Panc1 (cell line): ENCODE results near the gene LHX3. TPM values are rescaled to one million over a fixed set of nuclear protein-coding genes. Genes with fewer than 3 reads are reported as not detected.

Source experiments
- ATAC-seq: fragments of 200-7000 bp; cut with Tn5 transposase; 2 replicates; pipeline ENCODE4 v1.9.1; 2020; ENCODE audit warnings: mild to moderate bottlenecking, moderate library complexity
- BruUV-seq: library from RNA; stranded (reverse); fragments of 400-500 nt; replicated peaks from 2 replicates; lab custom pipeline; 2021; lab: Mats Ljungman, UMichigan
- CTCF ChIA-PET: fragments of 300-600 bp; sonication (Branson Sonifier 250); formaldehyde crosslinking; loops from one replicate; lab custom pipeline; 2022; ENCODE audit warnings: antibody characterized with exemption; lab: Charles Lee
- POLR2A ChIA-PET: fragments of 300-600 bp; sonication (Branson Sonifier 250); formaldehyde crosslinking; loops from one replicate; lab custom pipeline; 2022; ENCODE audit warnings: antibody characterized with exemption; lab: Charles Lee
- DNase-seq: peaks from one replicate; pipeline ENCODE4 v3.0.0-alpha.2; 2010; ENCODE audit warnings: low read depth, low spot score
- H3K27ac ChIP-seq: 2 replicates; pipeline ENCODE4 v1.5.1; 2011; ENCODE audit warnings: mild to moderate bottlenecking, low read length, inconsistent platforms
- H3K27me3 ChIP-seq: fragments of 200-500 bp; sonication (Bioruptor generic); 2 replicates; pipeline ENCODE4 v1.6.0; 2014; ENCODE audit warnings: low read length, inconsistent platforms; ENCODE audit not compliant: control insufficient read depth, insufficient read depth
- H3K36me3 ChIP-seq: fragments of 200-500 bp; sonication (Bioruptor generic); 2 replicates; pipeline ENCODE4 v1.5.1; 2014; ENCODE audit warnings: inconsistent platforms, mild to moderate bottlenecking, low read length, moderate library complexity; ENCODE audit not compliant: control insufficient read depth, insufficient read depth
- H3K4me1 ChIP-seq: 2 replicates; pipeline ENCODE4 v1.5.1; 2011; ENCODE audit warnings: inconsistent platforms, mild to moderate bottlenecking, low read length, moderate library complexity; ENCODE audit not compliant: control insufficient read depth, insufficient read depth
- H3K4me3 ChIP-seq, 2 experiments: 2 replicates each; pipeline ENCODE4 v1.5.1; 2011 to 2012; ENCODE audit warnings: low read depth in 2 of 2, low read length in 2 of 2, mild to moderate bottlenecking in 2 of 2, inconsistent platforms in 1 of 2, moderate library complexity in 1 of 2
- H3K9me3 ChIP-seq: fragments of 200-500 bp; sonication (Bioruptor generic); 2 replicates; pipeline ENCODE4 v1.5.1; 2014; ENCODE audit warnings: low read depth, mild to moderate bottlenecking, inconsistent platforms, low read length, moderate library complexity; ENCODE audit not compliant: control insufficient read depth, insufficient read depth
- CTCF ChIP-seq: fragments of 450-650 bp; IDR thresholded peaks from 2 replicates; pipeline ENCODE4 v1.5.1; 2017; ENCODE audit warnings: mild to moderate bottlenecking
- POLR2AphosphoS5 ChIP-seq: IDR thresholded peaks from 2 replicates; pipeline ENCODE4 v1.6.1; 2012; ENCODE audit warnings: mild to moderate bottlenecking, low read depth, low read length, moderate library complexity
- SIN3A ChIP-seq: IDR thresholded peaks from 2 replicates; pipeline ENCODE4 v1.6.1; 2012; ENCODE audit warnings: low read depth, mild to moderate bottlenecking, low read length, moderate library complexity, borderline replicate concordance; ENCODE audit not compliant: insufficient read depth
- TCF7L2 ChIP-seq: IDR thresholded peaks from 2 replicates; pipeline ENCODE4 v1.6.1; 2011; ENCODE audit warnings: mild to moderate bottlenecking, low read depth, low read length, inconsistent platforms
- in situ Hi-C: cut with HindIII; loops from 2 replicates; pipeline ENCODE4 v1.10.0; 2016; ENCODE audit warnings: low sequenced_read_pairs, low pct_unique_long_range_greater_than_20kb
- intact Hi-C: fragments of 100-400 bp; cut with micrococcal nuclease; formaldehyde crosslinking; loops from one replicate; pipeline ENCODE4 v1.10.0; 2022; ENCODE audit not compliant: unreplicated experiment
- total RNA-seq: library from RNA; stranded (reverse); gene quantifications from one replicate; pipeline ENCODE4 v1.2.1, GENCODE V29; 2021; ENCODE audit not compliant: unreplicated experiment
- TF ChIP-seq, protein P1 (sequence below), 2 experiments: IDR thresholded peaks; 2 replicates each; pipeline ENCODE4 v1.6.1; 2011 to 2012; ENCODE audit warnings: low read depth in 2 of 2, control low read depth in 1 of 2, low read length in 1 of 2, mild to moderate bottlenecking in 1 of 2, moderate library complexity in 1 of 2; ENCODE audit not compliant: insufficient read depth in 1 of 2

The LHX3 gene
- total RNA-seq, 1 experiment from 2014 or later = 0.13 TPM

DNA sequence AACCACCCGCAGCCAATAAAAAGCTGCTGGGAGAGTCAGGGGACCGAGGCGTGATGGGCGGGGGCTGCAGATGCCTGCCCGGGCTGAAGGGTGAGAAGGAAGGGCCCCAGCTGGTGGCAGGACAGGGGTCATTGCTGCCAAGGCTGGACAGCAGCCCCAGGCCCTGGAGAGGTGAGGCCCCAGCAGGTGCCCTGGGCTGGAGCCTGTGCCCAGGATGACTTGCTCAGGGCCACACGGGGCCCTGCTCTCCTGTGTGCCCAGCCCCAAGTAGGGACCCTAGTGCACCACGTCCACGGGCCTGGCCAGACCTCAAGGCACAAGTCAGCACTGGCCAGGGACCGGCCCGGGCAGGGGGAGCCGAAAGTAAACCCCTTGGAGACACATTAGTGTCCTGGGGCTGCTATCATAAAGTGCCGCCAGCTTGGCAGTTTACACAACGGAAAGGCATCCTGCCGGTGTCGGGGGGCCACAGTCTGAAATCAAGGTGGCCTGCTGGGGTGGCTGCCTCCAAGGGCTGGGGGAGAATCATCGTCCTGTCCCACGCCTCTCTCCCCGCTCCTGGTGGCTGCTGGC is 22.0 kb downstream of the LHX3 start:
- Histone ChIP-seq H3K36me3 (no peaks in the 10 kb centered on the region), H3K27me3 (no peaks in the 10 kb centered on the region), H3K4me3 (no peak overlapping the region), H3K4me1 (no peaks in the 10 kb centered on the region; the same call in 1 of the 2 replicates), H3K27ac (no peak overlapping the region), H3K9me3 (no peaks in the 10 kb centered on the region)
- in situ Hi-C loops (no loop called here), intact Hi-C loops (no loop called here)
- no peak for ATAC-seq
- BruUV-seq = no TSS peak
- no peak for TF ChIP-seq SIN3A
- no peak for TF ChIP-seq CTCF
- TF ChIP-seq TCF7L2 = no peak
- TF ChIP-seq, protein P1, sequence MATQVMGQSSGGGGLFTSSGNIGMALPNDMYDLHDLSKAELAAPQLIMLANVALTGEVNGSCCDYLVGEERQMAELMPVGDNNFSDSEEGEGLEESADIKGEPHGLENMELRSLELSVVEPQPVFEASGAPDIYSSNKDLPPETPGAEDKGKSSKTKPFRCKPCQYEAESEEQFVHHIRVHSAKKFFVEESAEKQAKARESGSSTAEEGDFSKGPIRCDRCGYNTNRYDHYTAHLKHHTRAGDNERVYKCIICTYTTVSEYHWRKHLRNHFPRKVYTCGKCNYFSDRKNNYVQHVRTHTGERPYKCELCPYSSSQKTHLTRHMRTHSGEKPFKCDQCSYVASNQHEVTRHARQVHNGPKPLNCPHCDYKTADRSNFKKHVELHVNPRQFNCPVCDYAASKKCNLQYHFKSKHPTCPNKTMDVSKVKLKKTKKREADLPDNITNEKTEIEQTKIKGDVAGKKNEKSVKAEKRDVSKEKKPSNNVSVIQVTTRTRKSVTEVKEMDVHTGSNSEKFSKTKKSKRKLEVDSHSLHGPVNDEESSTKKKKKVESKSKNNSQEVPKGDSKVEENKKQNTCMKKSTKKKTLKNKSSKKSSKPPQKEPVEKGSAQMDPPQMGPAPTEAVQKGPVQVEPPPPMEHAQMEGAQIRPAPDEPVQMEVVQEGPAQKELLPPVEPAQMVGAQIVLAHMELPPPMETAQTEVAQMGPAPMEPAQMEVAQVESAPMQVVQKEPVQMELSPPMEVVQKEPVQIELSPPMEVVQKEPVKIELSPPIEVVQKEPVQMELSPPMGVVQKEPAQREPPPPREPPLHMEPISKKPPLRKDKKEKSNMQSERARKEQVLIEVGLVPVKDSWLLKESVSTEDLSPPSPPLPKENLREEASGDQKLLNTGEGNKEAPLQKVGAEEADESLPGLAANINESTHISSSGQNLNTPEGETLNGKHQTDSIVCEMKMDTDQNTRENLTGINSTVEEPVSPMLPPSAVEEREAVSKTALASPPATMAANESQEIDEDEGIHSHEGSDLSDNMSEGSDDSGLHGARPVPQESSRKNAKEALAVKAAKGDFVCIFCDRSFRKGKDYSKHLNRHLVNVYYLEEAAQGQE (IDR thresholded peaks at IDR 0.05; ENCODE audit: insufficient read depth in 1 of 2, low read depth in 2 of 2, low read length in 1 of 2) = no peak
- TF ChIP-seq POLR2AphosphoS5 = no peak
- POLR2A ChIA-PET = no interaction called here
- no peak for DNase-seq
- CTCF ChIA-PET = no interaction called here

GRCh38 chr9:136182420-136182787 is 22.5 kb downstream of the LHX3 start:
- in situ Hi-C loops (no loop called here), intact Hi-C loops (no loop called here)
- H3K4me3 ChIP-seq = no peak overlapping the region
- no TSS peak for BruUV-seq
- ChIA-PET CTCF (no interaction called here), POLR2A (no interaction called here)
- ATAC-seq = no peak
- no peaks in the 10 kb centered on the region; the same call in 1 of the 2 replicates for H3K4me1 ChIP-seq
- H3K27ac ChIP-seq = no peak overlapping the region
- no peaks in the 10 kb centered on the region for H3K27me3 ChIP-seq
- no peak for TF ChIP-seq POLR2AphosphoS5
- TF ChIP-seq TCF7L2 = no peak
- TF ChIP-seq, protein P1 (IDR thresholded peaks at IDR 0.05; ENCODE audit: insufficient read depth in 1 of 2, low read depth in 2 of 2, low read length in 1 of 2) = no peak
- TF ChIP-seq CTCF = no peak
- no peak for TF ChIP-seq SIN3A
- H3K36me3 ChIP-seq = no peaks in the 10 kb centered on the region
- no peaks in the 10 kb centered on the region for H3K9me3 ChIP-seq
- no peak for DNase-seq
